NCI-H2107 (cell line): ENCODE results near the gene HIGD1C.
"Not testable (repeated sequence)": the region's sequence is repeated elsewhere in the genome, so short reads cannot be mapped to it uniquely, and the experiment has no call there.

Source experiments
- DNase-seq: peaks from one replicate; lab custom pipeline; 2025; lab: John Stamatoyannopoulos, UW

The HIGD1C gene

DNA sequence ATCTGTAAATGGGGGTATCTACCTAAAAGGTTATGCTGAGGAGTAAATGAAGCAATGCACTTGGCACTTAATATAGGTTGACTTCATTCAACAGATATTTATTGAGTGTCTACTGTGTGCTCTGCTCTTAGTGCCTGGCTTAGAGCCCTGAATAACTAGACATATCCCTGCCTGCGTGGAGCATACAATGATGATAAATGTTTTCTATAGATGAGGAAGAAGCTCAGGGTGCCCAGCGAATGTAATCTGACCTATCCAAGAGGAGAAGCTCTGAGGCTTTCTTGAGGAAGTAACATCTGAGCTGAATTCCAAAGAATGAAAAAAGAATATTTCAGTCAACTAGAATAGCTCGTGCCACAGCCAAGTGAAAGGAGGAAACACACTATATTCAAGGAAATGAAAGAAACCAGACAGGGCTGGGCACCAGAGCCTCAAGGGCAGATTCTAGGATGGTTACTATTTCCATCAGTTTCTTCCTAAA lies 17.9 kb upstream of the HIGD1C start:
- DNase-seq, result no peak

DNA sequence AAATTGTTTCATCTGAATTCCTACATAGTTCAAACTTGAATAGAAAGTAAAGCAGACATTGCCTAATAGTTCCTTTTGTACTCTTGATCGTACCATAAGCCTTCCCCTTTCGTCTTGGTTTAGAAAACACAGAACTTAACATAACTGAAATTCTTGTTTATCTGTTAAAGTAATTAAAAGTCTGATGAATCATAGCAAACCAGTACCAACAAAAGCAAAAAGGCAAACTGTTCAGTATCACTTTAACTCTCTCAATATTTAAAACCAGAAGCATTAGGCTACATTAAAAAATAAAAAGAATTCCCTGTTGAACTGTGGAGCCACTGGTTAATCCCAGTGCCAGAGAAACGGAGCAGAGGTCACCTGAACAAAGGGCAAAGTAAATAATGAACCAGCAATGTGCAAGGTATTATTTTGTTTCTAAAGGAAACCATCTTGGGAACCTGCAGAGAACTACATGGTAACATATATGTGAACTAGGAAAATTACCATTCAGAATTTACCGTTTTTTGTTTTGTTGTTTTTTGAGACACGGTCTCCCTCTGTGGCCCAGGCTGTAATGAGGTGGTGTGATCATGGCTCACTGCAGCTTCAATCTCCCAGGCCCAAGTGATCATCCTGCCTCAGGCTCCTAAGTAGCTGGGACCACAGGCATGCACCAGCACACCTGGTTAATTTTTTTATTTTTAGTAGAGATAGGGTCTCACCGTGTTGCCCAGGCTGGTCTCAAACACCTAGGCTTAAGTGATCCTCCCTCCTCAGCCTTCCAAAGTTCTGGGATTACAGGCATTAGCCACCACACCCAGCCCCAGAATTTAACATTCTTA lies 17.1 kb upstream of the HIGD1C start:
- DNase-seq, result no peak

DNA sequence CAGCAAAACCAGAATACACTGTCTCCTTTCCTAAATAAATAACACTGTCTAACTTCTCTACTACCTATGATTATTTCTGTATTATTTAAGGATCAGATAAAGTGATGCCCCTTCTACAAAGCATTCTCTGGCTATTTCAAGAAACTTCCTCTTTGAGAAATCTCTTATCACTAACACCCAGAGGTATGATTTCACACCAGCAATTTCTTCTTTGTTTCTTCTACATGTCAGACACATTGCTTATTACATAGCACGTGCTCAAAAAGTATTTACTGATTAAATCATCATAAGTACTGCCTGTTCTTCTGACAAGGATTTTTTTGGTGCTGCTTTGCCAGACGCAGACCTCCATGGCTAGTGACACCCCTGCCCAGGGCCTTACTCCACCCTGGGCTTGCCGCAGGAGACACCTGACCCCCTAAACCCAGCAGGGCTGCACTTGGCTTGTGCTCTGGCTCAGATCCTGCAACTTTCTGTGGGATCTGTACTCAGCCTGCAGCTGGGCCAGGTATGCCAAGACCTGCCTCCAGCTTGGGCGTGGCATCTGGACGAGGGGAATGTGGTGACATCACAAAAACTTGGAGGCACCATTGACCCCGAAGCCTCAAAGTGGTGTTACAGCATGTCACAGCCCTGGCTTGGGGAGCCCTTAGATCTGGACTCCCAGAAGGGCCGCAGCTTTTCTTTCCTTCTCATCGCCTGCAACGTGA lies 15.4 kb upstream of the HIGD1C start:
- DNase-seq, result no peak

DNA sequence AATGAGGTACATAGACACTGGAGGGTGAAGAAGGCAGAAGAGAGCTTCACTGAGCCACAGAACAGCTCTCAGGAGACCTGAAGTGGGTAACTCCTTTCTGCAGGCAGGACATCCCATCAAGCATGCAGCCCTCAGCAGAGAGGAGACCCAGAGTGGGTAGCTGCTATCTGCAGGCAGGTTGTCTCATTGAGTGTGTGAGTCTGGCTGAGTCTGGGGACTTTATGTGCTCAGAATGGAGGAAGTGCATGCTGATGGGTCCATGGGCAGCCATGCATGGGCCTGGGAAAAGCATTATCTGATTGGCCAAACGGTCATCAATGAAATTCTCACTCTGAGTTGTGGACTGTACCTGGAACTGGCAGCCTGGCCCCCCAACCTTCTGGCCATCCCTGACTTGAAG lies 14.7 kb upstream of the HIGD1C start:
- DNase-seq, result no peak

DNA sequence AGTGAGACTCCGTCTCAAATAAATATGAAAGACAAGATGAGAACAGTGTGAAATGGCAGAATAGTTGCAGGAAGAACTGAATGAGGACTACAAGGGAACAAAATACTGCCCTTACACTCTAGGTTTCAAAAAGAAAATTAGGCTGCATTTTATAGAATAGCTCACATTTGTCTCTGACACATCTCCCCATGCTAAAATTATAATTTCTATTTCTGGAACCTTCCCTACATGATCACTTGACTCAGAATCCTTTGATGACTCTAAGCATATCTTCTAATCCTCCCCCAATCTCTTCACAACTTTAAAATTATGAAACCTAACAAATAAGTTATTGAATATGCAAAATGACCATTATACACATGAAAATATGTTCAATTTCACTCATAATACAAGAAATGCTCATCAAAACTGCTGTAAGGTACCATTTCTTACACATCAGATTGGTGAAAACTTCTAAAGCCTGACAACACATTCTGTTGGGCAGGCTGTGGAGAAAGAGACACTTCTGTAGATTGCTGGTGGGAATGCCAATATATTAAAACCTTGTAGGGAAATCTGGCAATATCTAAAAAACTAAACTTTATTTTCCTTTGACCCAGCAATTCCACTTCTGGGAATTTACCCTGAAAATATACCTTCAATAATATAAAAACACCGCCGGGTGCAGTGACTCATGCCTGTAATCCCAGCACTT lies 4.3 kb upstream of the HIGD1C start:
- no peak for DNase-seq

DNA sequence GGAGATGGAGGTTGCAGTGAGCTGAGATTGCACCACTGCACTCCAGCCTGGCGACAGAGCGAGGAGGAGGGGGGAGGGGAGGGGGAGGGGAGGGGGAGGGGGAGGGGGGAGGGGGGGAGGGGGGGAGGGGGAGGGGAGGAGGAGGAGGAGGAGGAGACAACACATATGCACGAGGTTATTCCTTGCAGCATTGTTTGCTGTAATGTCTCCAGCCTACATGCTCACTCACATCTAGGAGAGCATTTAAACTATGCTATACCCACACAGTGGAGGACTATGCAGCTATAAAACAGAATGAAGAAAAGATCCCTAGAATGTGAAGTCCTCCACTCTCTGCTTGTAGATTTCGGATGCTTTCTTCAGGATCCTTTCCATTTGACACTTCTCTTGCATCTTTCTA lies 3.5 kb upstream of the HIGD1C start:
- DNase-seq, result no peak

DNA sequence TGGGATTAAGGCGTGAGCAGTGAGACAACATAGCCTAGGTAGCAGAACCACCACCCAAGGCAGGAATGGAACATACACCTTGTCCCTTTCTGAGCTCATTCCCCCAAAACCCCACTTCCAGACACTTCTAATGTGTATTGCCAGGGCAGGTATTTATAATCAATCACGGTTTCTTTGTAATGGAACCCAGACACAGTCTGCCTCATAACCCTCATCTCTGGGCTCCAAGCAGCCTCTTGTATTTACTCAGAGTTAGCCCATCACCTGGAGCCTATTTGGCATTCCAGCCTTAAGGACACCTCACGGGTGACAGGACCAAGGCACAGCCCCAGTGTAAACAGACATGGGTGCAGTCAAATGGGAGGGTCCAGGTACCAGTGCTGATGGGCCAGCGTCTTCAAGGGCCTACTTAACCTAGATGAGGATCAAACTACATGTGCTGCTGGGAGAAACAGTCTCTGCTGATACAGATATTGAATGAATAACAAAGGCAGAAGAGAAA lies 2.5 kb upstream of the HIGD1C start:
- DNase-seq, result no peak

DNA sequence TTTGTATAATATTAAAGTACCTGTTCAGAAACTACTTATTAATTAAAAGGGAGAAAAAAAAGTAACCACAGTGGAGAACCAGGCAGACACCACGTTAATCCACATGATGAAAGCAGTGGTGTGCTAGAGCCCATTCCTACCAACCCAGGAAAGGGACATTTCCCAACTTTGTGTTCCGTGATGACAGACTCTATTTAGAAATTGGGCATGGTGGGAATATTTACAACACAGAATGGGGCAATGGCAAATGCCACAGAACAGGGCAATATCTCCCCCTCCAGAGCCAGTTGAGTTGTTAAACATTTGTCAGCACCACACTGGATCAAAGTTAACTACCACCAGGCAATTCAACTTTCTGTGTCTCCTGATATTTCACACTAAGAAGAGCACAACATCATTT lies 1.2 kb upstream of the HIGD1C start:
- no peak for DNase-seq

DNA sequence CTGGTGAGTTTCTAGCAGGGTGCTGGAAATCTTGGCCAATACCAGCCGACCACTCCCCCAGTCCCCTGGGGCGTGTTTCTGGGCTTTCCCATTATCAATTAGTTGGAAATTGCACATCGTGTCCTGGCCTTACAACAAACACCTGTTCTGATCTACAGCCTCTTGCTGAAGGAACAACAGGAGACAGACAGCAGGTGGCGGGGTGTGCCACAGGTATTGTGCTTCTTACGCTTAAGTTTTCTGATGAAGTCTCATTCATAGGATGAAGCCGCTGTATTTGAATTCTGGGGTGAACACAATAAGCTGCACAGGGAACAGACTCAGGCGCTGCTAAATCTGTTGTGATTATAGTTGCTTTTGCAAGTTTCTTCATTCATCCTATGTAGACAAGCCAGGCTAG lies 703 bp downstream of the HIGD1C start:
- DNase-seq, result peak; percentile 6

DNA sequence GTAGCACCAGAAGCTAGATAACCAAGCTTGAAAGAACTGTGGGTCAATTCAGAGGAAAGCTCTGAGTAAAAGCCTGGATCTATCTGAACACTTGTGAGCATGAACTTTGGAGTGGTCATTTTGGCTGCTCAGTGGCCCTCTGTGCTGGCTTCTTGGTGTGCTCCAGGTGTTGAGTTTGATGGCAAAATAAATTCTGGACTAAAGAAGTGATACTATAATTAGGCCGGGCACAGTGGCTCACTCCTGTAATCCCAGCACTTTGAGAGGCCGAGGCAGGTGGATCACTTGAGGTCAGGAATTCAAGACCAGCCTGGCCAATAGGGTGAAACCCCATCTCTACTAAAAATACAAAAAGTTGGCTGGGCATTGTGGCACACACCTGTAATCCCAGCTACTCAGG lies 2.4 kb downstream of the HIGD1C start:
- DNase-seq, result not testable (repeated sequence)

DNA sequence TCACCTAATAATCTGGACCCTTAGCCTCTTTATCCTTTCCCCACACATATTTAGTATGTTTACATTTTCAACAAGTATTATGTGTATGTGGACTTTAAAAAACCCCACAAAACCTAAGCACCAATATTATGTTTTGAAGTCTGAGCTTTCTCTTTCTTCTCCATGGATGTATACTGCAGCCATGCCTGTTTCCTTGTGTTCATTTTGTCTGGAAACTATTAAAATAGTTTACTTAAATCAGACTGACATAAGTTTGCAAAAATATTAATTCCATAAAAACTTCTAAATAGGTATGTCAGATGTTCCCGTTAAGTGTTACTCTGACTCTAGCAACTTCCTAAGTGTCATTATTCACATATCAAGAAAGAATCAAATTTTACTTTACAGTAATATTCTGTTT lies 2.9 kb downstream of the HIGD1C start:
- DNase-seq, result no peak

DNA sequence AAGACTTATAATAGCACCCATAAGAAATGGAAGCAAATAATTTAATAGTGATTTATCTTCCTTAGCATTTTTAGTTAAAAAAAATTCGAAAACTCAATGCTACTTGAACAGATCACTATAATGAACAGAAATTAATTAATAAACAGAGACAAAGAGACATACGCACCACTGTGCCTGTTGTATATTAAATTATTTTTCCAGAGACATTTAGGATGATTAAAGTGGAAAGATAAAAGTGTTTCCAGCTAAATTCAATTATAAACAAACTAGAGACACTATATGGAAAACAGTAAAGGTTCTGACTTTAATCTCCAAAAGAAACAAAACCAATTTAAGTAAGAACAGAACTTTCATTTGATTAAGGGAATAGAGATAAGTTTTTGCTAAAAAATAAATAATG lies 3.4 kb downstream of the HIGD1C start:
- no peak for DNase-seq

DNA sequence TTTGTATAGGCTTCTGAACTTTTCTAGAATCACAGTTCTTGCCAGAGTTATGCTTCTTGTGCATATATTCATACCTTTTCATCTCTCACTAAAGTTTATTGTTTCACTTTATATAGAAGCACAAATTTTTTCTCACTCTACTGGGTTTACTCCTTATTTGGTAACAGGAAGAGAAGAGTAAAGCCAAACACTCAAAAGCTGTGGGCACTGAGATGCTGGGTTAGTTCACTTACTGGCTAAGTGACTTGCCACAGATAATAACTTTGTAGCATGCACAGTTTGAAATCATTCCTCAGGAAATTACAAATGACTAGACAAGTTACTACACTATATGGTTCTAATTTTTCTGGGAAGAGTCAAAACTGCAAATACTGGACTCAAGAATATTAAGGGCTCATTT lies 7.8 kb downstream of the HIGD1C start:
- DNase-seq, result no peak

DNA sequence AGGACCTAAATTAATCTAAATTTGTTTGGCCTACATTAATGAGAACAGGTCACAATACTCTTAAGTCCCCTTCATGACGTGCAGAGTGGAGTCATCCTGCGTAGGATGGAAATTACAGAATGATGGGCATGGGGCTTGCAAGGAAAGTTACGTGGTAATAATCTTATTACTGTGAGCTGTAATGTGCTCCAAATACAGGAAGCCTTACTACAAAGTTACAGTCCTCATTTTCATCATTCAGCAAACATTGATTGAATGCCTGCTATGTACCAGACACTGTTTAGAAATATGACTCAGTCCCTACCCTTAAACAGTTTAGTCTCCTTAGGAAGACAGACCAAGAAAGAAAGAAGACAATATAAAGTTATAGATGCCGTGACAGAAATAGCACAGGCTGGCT lies 9.4 kb downstream of the HIGD1C start:
- DNase-seq, result no peak

DNA sequence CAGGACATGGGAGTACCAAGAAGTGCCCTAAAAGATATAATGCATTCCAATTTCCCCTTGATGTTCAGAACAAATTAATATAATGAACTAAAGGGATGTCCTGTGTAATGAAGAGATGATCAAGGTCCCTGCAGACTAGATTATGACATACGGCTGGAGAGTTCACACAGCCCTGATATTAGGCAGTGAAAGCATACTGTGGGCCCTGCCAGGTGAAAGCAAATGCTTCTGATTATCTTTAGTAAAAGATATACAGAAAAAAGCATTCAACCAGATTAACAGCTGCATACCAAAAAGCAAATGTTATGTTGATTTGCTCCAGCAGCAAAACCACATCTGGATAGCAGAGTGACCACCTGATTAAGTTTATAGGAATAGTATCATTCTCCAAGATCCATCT lies 12.1 kb downstream of the HIGD1C start:
- no peak for DNase-seq

DNA sequence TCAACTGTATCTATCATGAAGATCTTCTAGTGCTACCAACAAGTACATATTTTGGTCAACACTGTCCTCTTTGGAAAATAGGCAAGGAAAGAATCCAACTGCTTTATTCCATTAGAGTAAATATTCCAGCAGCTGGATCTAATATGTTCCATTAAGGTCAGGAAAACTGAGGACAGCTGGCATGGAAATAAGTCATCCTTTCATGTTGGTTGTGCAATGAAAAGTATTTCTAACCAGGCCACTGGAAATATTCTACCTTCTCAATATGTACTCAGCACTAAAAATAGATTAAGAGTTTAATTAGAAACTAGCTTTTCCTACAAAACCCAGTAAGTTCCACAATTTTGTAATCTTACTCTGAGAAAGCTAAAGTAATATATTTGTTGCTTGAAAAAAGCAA lies 19.6 kb downstream of the HIGD1C start:
- DNase-seq, result no peak

DNA sequence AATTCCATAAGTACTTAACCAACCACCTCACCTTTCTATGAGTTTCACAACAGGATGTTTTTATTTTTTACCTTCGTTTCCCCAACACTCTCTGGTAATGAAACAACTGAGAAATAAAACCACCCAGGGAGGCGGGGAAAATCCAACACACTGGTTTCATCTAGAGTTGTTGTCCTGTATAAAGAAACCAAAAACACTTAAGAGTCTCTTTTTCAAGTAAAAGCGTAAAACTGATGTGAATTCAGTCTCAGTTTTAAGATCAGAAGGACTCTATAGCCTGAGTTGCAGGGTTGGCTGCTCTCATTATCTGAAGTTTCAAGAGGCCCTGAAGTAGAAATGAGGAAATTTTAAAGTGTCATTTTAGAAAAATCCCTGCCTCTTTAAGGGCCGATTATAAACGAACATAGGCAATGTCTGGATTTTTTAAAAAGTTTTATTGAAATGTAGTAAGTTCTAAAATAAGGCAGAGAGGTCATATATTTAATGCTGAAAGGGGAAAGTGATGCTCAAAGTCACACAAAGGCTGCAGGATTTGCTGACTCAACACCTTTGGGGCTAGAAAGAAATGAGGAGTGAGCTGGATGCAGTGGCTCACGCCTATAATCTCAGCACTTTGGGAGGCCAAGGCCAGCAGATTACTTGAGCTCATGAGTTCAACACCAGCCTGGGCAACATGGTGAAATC lies 27.2 kb downstream of the HIGD1C start:
- no peak for DNase-seq

DNA sequence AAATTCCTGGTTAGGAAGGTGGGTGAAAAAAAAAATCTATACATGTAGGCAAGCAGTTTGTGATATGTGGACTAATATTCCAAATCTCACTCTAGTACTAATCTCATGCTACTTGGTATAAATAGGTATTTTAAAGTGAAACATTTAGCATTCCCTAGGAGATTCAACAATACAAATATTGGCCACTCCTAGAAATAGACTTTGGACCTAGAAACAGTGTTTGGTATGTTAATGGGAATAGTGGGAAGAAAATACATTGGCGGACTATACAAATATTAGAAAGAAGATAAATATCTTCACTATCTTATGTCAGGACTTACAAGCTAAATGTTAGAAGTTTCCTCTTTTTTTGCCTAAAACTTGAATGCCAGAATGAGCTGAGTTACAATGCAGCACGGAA lies 28.2 kb downstream of the HIGD1C start:
- DNase-seq, result no peak

DNA sequence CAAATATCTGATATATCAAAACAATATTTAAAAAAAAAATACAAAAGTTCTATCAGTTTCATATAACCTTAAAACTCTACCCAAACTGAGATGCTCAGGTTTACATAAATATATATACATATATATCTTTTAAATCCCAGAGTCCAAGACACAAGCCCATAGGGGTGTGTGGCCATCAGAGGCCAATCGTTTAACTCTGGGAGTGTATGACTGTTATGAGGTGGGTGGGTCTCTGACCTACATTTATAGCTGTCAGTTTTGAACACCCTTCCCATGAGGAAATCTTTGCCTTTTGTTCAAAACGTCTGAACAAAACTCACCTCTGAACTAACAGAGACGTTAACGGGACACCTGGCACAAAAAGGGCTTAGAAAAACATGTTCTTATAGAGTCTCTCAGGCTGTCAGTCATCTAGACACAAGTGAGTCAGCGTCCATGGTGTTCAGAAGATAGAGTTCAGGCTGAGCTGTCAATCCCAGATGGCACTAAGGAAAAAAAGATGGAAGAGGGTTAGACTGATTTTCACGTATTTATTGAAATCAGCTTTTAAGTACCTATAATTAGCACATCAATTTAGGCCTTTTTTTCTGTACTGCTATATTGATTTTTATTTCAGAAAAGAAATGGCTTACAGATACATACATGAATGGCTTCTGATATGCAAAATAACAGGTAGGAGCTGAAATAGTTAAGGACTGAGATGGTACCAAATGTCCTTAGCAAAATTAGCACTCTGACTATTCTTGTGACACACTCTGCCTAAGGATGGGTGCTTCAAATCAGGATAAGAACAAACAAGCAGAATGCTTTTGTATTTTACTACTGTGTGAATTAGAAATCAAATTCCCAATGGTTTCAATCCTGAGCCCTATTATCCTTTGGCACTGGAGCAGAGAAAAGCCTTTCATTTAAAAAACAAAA lies 29.2 kb downstream of the HIGD1C start:
- no peak for DNase-seq

DNA sequence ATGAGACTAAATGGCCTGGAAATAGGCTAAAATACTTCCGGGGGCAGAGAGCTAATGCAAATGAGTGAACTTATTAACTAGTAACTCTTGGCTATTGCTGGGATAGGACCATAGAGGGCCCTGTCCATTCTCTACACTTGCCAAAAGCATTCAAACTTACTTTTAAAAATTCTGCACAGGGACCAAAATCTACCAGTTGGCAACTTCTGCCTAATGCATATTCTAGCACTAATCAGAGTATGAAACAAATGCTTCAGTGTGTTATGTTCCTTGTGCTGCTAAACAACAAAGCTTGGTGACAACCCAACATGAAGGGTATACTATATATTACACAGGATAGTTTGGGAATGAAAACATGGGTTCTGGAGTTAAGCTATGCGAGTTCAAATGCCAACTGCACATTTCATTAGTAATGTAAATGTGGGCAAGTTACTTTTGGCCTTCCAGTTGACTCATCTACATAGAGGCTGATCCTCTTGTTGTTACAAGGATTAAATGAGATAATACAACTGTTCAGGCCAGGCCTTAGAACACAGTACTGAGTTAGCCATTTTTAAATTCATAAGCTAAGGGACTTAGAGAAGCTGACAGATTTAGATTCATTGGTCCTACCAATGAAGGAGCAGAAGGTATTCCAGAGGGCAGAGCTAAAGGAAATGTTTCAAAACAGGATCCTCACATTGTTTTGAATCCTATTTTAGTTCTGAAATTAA lies 32.4 kb downstream of the HIGD1C start:
- DNase-seq, result no peak
